Measurements from ENCODE around the gene UBE2J2. TPM values are rescaled to one million over a fixed set of nuclear protein-coding genes. Genes with fewer than 3 reads are reported as not detected.
A peak's percentile ranks its signal among the peaks of the same experiment; 100 is the strongest.

UBE2J2 gene
- total RNA-seq, 1 experiment from 2014 or later: 54.3 TPM

GRCh38 chr1:1213345-1214265, 60.0 kb downstream of the UBE2J2 start, which contains the start of gene TNFRSF4:
Gene TNFRSF4, minus strand, starts transcription at chr1:1214153. Its CDS starts 26 bp downstream, at chr1:1214127.
- no peak for DNase-seq (ENCODE audit: low read depth)

- DNase-seq (ENCODE audit: low read depth): peak; percentile 44
These were observed 60.8 kb downstream of the UBE2J2 start for GRCh38 chr1:1212780-1213344.

GRCh38 chr1:1211541-1212441, 61.9 kb downstream of the UBE2J2 start:
- no peak for DNase-seq (ENCODE audit: low read depth)

- no peak for DNase-seq (ENCODE audit: low read depth)
These were observed 62.7 kb downstream of the UBE2J2 start for GRCh38 chr1:1210726-1211540.

- DNase-seq (ENCODE audit: low read depth): peak; percentile 45
These were observed 64.8 kb downstream of the UBE2J2 start for GRCh38 chr1:1208713-1209433.

- no peak for DNase-seq (ENCODE audit: low read depth)
These were observed 66.1 kb downstream of the UBE2J2 start for GRCh38 chr1:1207571-1207892.

GRCh38 chr1:1206966-1207531, 66.6 kb downstream of the UBE2J2 start:
- no peak for DNase-seq (ENCODE audit: low read depth)

- DNase-seq (ENCODE audit: low read depth): no peak
These were observed 67.2 kb downstream of the UBE2J2 start, which contains the start of gene TNFRSF18 for GRCh38 chr1:1206376-1206965. Gene TNFRSF18, minus strand, starts transcription at chr1:1206592. Its CDS starts 21 bp downstream, at chr1:1206571.

- no peak for DNase-seq (ENCODE audit: low read depth)
These were observed 67.8 kb downstream of the UBE2J2 start for GRCh38 chr1:1205769-1206375.

GRCh38 chr1:1204998-1205768, 68.5 kb downstream of the UBE2J2 start:
- DNase-seq (ENCODE audit: low read depth): no peak

GRCh38 chr1:1204425-1204920, 69.2 kb downstream of the UBE2J2 start:
- DNase-seq (ENCODE audit: low read depth): no peak

Other genes starting within 250 kb of the UBE2J2 start
- gene RNF223, start 199.5 kb downstream of the UBE2J2 start, total RNA-seq (2014; rRNA removed; shearing (Covaris generic)): not detected in 2 replicates
- 10.3 and 16.2 TPM in 2 replicates for gene C1orf159, start 157.8 kb downstream of the UBE2J2 start, total RNA-seq (2014; rRNA removed; shearing (Covaris generic))
- not detected in 2 replicates for gene TTLL10, start 100.0 kb downstream of the UBE2J2 start, total RNA-seq (2014; rRNA removed; shearing (Covaris generic))
- gene TNFRSF18, start 67.3 kb downstream of the UBE2J2 start, total RNA-seq (2014; rRNA removed; shearing (Covaris generic)): not detected in 2 replicates
- 0.10 TPM in 1 of 2 replicates, not detected in the other for gene TNFRSF4, start 59.7 kb downstream of the UBE2J2 start, total RNA-seq (2014; rRNA removed; shearing (Covaris generic))
- gene SDF4, start 41.9 kb downstream of the UBE2J2 start, total RNA-seq (2014; rRNA removed; shearing (Covaris generic)): 74.4 and 80.5 TPM in 2 replicates
- gene B3GALT6, start 41.6 kb downstream of the UBE2J2 start, total RNA-seq (2014; rRNA removed; shearing (Covaris generic)): 13.9 and 18.2 TPM in 2 replicates
- gene C1QTNF12, start 27.1 kb downstream of the UBE2J2 start, total RNA-seq (2014; rRNA removed; shearing (Covaris generic)): not detected in 2 replicates
- gene SCNN1D, start 6.6 kb upstream of the UBE2J2 start, total RNA-seq (2014; rRNA removed; shearing (Covaris generic)): 0.39 and 0.84 TPM in 2 replicates
- gene ACAP3, start 34.1 kb upstream of the UBE2J2 start, total RNA-seq (2014; rRNA removed; shearing (Covaris generic)): 10.3 and 19.1 TPM in 2 replicates
- 15.7 and 27.4 TPM in 2 replicates for gene PUSL1, start 34.7 kb upstream of the UBE2J2 start, total RNA-seq (2014; rRNA removed; shearing (Covaris generic))
- 62.6 and 75.4 TPM in 2 replicates for gene INTS11, start 50.8 kb upstream of the UBE2J2 start, total RNA-seq (2014; rRNA removed; shearing (Covaris generic))
- 18.7 and 23.9 TPM in 2 replicates for gene CPTP, start 50.9 kb upstream of the UBE2J2 start, total RNA-seq (2014; rRNA removed; shearing (Covaris generic))
- gene TAS1R3, start 57.4 kb upstream of the UBE2J2 start, total RNA-seq (2014; rRNA removed; shearing (Covaris generic)): 0.48 and 0.68 TPM in 2 replicates
- 24.0 and 36.5 TPM in 2 replicates for gene DVL1, start 75.6 kb upstream of the UBE2J2 start, total RNA-seq (2014; rRNA removed; shearing (Covaris generic))
- 4.0 and 4.1 TPM in 2 replicates for gene MXRA8, start 84.7 kb upstream of the UBE2J2 start, total RNA-seq (2014; rRNA removed; shearing (Covaris generic))
- gene AURKAIP1, start 101.4 kb upstream of the UBE2J2 start, total RNA-seq (2014; rRNA removed; shearing (Covaris generic)): 141 and 204 TPM in 2 replicates
- 62.8 and 66.2 TPM in 2 replicates for gene CCNL2, start 125.5 kb upstream of the UBE2J2 start, total RNA-seq (2014; rRNA removed; shearing (Covaris generic))
- gene MRPL20, start 133.4 kb upstream of the UBE2J2 start, total RNA-seq (2014; rRNA removed; shearing (Covaris generic)): 227 and 241 TPM in 2 replicates
- gene ANKRD65, start 147.4 kb upstream of the UBE2J2 start, total RNA-seq (2014; rRNA removed; shearing (Covaris generic)): not detected in 2 replicates
- 5.6 and 5.7 TPM in 2 replicates for gene VWA1, start 161.8 kb upstream of the UBE2J2 start, total RNA-seq (2014; rRNA removed; shearing (Covaris generic))
- gene ATAD3C, start 175.8 kb upstream of the UBE2J2 start, total RNA-seq (2014; rRNA removed; shearing (Covaris generic)): not detected in 2 replicates
- gene ATAD3B, start 197.9 kb upstream of the UBE2J2 start, total RNA-seq (2014; rRNA removed; shearing (Covaris generic)): 11.3 and 15.9 TPM in 2 replicates
- 24.9 and 39.2 TPM in 2 replicates for gene ATAD3A, start 238.3 kb upstream of the UBE2J2 start, total RNA-seq (2014; rRNA removed; shearing (Covaris generic))